NOMO-1 (cell line): ENCODE data around the gene MPRIP.

Experiments used
- DNase-seq, 2 experiments: peaks; one replicate each; lab custom pipeline; 2025; ENCODE audit not compliant: unreplicated experiment in 2 of 2; lab: John Stamatoyannopoulos, UW

MPRIP gene

GRCh38 chr17:17050346-17051345, 8.4 kb downstream of the MPRIP start:
- no peak for DNase-seq

GRCh38 chr17:17051380-17051779, 9.1 kb downstream of the MPRIP start:
- DNase-seq = no peak

- peak in 1 of 2 experiments; percentile 25 for DNase-seq
Observed at GRCh38 chr17:17051791-17052461, 9.7 kb downstream of the MPRIP start.

GRCh38 chr17:17052462-17053221, 10.4 kb downstream of the MPRIP start:
- peak; percentile 12 to 21 for DNase-seq

- DNase-seq = no peak
Observed at GRCh38 chr17:17053446-17054379, 11.5 kb downstream of the MPRIP start.

- no peak for DNase-seq
Observed at GRCh38 chr17:17054636-17055035, 12.4 kb downstream of the MPRIP start.

- DNase-seq = no peak
Observed at GRCh38 chr17:17055286-17056155, 13.3 kb downstream of the MPRIP start.

GRCh38 chr17:17056156-17056539, 13.9 kb downstream of the MPRIP start:
- no peak for DNase-seq

- DNase-seq = no peak
Observed at GRCh38 chr17:17057057-17057551, 14.8 kb downstream of the MPRIP start.

GRCh38 chr17:17058304-17058703, 16.0 kb downstream of the MPRIP start:
- no peak for DNase-seq

- no peak for DNase-seq
Observed at GRCh38 chr17:17059301-17059890, 17.1 kb downstream of the MPRIP start.

GRCh38 chr17:17060001-17060922, 18.0 kb downstream of the MPRIP start:
- DNase-seq = no peak

GRCh38 chr17:17060930-17061329, 18.7 kb downstream of the MPRIP start:
- no peak for DNase-seq

- no peak for DNase-seq
Observed at GRCh38 chr17:17061516-17061915, 19.3 kb downstream of the MPRIP start.

- no peak for DNase-seq
Observed at GRCh38 chr17:17062356-17062755, 20.1 kb downstream of the MPRIP start.

GRCh38 chr17:17062866-17063265, 20.6 kb downstream of the MPRIP start:
- DNase-seq = no peak

- DNase-seq = no peak
Observed at GRCh38 chr17:17063546-17064122, 21.4 kb downstream of the MPRIP start.
